Psoas muscle (tissue), 8 donors: ENCODE data around the gene COL27A1. TPM values are rescaled to one million over a fixed set of nuclear protein-coding genes. Genes with fewer than 3 reads are reported as not detected.

ENCODE experiments used
- ATAC-seq, 4 donors: fragments of 200-7000 bp; cut with Tn5 transposase; one replicate each; pipeline ENCODE4 v1.9.1; 2020; ENCODE audit warnings: moderate library complexity in 3 of 4, mild to moderate bottlenecking in 2 of 4
- DNase-seq, 2 donors: peaks; one replicate each; pipeline ENCODE4 v3.0.0-alpha.2; 2020
- H3K27ac ChIP-seq: fragments of 200-600 bp; one replicate; pipeline ENCODE4 v1.8.0; 2022
- H3K27me3 ChIP-seq, 3 donors: fragments of 200-600 bp in 1 of 3; one replicate each; pipeline versions ENCODE4 v1.6.1 to v1.8.0; 2013 to 2022; ENCODE audit warnings: low read length in 2 of 3, mild to moderate bottlenecking in 2 of 3, moderate library complexity in 1 of 3; ENCODE audit not compliant: insufficient read depth in 3 of 3
- H3K36me3 ChIP-seq, 2 donors: fragments of 200-600 bp in 1 of 2; one replicate each; pipeline versions ENCODE4 v1.6.1 to v1.8.0; 2013 to 2022; ENCODE audit warnings: low read depth in 1 of 2, mild to moderate bottlenecking in 1 of 2, moderate library complexity in 1 of 2; ENCODE audit not compliant: insufficient read depth in 1 of 2
- H3K4me1 ChIP-seq: fragments of 200-600 bp; one replicate; pipeline ENCODE4 v1.8.0; 2022
- H3K4me3 ChIP-seq: fragments of 200-600 bp; one replicate; pipeline ENCODE4 v1.8.0; 2022; ENCODE audit warnings: mild to moderate bottlenecking
- H3K9me3 ChIP-seq: fragments of 200-600 bp; one replicate; pipeline ENCODE4 v1.8.0; 2022
- CTCF ChIP-seq: fragments of 200-600 bp; IDR thresholded peaks from one replicate; pipeline ENCODE4 v1.8.0; 2022; ENCODE audit warnings: antibody characterized with exemption
- WGBS, 3 donors: extraction: QIAGEN DNeasy Blood & Tissue Kit; methylation state at CpG; one replicate each; pipeline versions ENCODE4 v1.1.6 to v1.1.7; 2013; 5-methylcytosine and 5-hydroxymethylcytosine counted together
- intact Hi-C, 2 donors: fragments of 100-400 bp; cut with DNase I; formaldehyde crosslinking; loops; one replicate each; pipeline versions ENCODE4 v1.11.0 to v1.14.2; 2022
- polyA plus RNA-seq, 3 donors: library from polyadenylated mRNA; stranded (reverse); fragments of 200-250 nt; gene quantifications; one replicate each; pipeline ENCODE4 v1.2.3, GENCODE V29; 2013
- total RNA-seq, 4 donors: library from RNA; stranded (reverse); fragmentation: NEBNext Ultra II Directional in 2 of 4; extraction: Animal tissue kit (Norgen Biotek cat#: 25700) in 2 of 4; gene quantifications; one replicate each; pipeline versions ENCODE4 v1.2.1 to v1.2.4, GENCODE V29; 2021 to 2023
- donor health status: healthy with polysubstance abuse.
- donor health status: DM: no; HTN: no; CAD: no; lungs with moderate emphysema.
- donor health status: Bipolar disorder and iron deficiency.
- donor health status: healthy.
- donor health status: DM: yes; HTN: yes; CAD: no.
- donor health status: DM: no; HTN: no; CAD: no.
- donor health status: DM: no; HTN: no; CAD: no.
- donor health status: DM: yes; HTN: yes; CAD: no.

COL27A1 gene
- total and polyA plus RNA-seq, 7 donors, result 1.1 to 8.5 (median 3.9) TPM

- WGBS, 3 donors, result 93 to 95% (median 94%) methylated on average over 6 of the region's 6 CpGs
Measured at GRCh38 chr9:114183006-114183405, 27.7 kb downstream of the COL27A1 start.

DNA sequence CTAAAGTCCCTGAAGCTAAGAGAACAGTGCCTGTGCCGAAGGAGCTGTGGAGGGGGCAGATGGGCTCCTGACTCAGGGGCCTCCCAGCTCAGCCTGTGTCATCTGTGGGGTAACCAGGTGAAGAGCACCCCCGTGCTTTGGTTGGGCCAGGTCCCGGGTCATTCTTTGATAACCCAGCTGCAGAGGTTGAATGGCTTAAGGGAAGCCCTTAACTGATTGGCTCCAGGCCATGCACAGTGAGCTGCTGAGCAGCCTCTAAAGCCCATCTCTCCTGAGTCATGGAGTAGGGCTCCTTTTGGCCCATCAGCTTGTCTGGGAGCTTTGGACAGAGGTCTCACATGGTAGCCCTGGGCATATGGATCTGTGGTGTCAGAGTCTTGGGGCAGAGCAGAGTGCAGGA is 28.7 kb downstream of the COL27A1 start:
- DNase-seq, result no peak
- WGBS, 3 donors, result 90 to 92% (median 90%) methylated on average over 3 of the region's 3 CpGs
- intact Hi-C loops, result no loop called here
- no peak for ATAC-seq
- H3K27ac ChIP-seq, result no peak overlapping the region
- no peak for TF ChIP-seq CTCF
- no peaks in the 10 kb centered on the region for H3K36me3 ChIP-seq
- no peaks in the 10 kb centered on the region for H3K27me3 ChIP-seq
- no peaks in the 10 kb centered on the region for H3K9me3 ChIP-seq
- H3K4me3 ChIP-seq, result no peak overlapping the region
- H3K4me1 ChIP-seq, result peaks cover 31% of the 10 kb centered on the region

More at GRCh38 chr9:114183006-114183405, 27.7 kb downstream of the COL27A1 start:
- intact Hi-C loops, result no loop called here
- no peak overlapping the region for H3K4me3 ChIP-seq
- no peaks in the 10 kb centered on the region for H3K9me3 ChIP-seq
- H3K36me3 ChIP-seq, result no peaks in the 10 kb centered on the region
- DNase-seq (no peak), ATAC-seq (no peak)
- no peaks in the 10 kb centered on the region for H3K27me3 ChIP-seq
- peaks cover 42% of the 10 kb centered on the region for H3K4me1 ChIP-seq
- H3K27ac ChIP-seq, result no peak overlapping the region
- no peak for TF ChIP-seq CTCF

DNA sequence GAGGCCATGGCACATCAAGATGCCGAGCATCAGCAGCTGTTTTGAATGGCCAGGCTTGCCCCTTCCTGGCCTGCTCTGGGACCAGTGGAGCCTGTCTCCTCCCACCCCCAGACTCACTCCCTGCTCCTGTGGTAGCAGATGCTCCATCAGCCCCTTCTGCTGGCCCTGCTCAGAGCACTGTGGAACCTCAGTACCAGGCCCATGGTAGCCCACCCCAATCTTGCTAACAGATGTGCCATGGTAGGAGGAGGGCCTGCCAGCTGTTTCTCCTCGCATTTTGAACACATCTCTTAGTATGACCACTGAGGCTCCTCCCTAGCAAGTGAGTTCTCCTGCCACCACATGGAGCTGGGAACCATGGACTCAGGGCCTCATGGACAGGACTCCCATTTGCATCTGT is 29.5 kb downstream of the COL27A1 start:
- no peak for TF ChIP-seq CTCF
- ATAC-seq, result no peak
- intact Hi-C loops, result no loop called here
- Histone ChIP-seq H3K27ac (no peak overlapping the region), H3K4me3 (no peak overlapping the region), H3K27me3 (no peaks in the 10 kb centered on the region), H3K4me1 (peaks cover 25% of the 10 kb centered on the region), H3K36me3 (no peaks in the 10 kb centered on the region), H3K9me3 (no peaks in the 10 kb centered on the region)
- DNase-seq, result no peak
- 73 to 86% (median 86%) methylated on average over 2 of the region's 2 CpGs for WGBS, 3 donors

GRCh38 chr9:114185570-114186490 is 30.5 kb downstream of the COL27A1 start:
- no peak overlapping the region for H3K27ac ChIP-seq
- H3K27me3 ChIP-seq, result no peaks in the 10 kb centered on the region
- WGBS, 3 donors, result 78 to 90% (median 84%) methylated on average over 11 of the region's 11 CpGs
- no peaks in the 10 kb centered on the region for H3K36me3 ChIP-seq
- no peaks in the 10 kb centered on the region for H3K9me3 ChIP-seq
- no peak for ATAC-seq
- H3K4me3 ChIP-seq, result no peak overlapping the region
- intact Hi-C loops, result no loop called here
- no peak for TF ChIP-seq CTCF
- no peak for DNase-seq
- peaks cover 16% of the 10 kb centered on the region for H3K4me1 ChIP-seq
